Right renal pelvis (tissue), 4 donors: ENCODE results near the gene AHDC1. TPM values are rescaled to one million over a fixed set of nuclear protein-coding genes. Genes with fewer than 3 reads are reported as not detected.
"Not testable (repeated sequence)": the region's sequence is repeated elsewhere in the genome, so short reads cannot be mapped to it uniquely, and the experiment has no call there.

Experiments
- DNase-seq, 4 donors: peaks; one replicate each; pipeline ENCODE4 v3.0.0-alpha.2; 2013; ENCODE audit warnings: low read depth in 4 of 4, low spot score in 3 of 4, missing footprints in 1 of 4
- polyA plus RNA-seq, 4 donors: library from polyadenylated mRNA; unstranded; fragments of 120-200 nt; gene quantifications; one replicate each; pipeline ENCODE4 v1.2.1, GENCODE V29; 2013; ENCODE audit not compliant: insufficient read length in 4 of 4

Gene AHDC1
- polyA plus RNA-seq, 4 donors: 39.4 to 51.5 (median 46.8) TPM

DNA sequence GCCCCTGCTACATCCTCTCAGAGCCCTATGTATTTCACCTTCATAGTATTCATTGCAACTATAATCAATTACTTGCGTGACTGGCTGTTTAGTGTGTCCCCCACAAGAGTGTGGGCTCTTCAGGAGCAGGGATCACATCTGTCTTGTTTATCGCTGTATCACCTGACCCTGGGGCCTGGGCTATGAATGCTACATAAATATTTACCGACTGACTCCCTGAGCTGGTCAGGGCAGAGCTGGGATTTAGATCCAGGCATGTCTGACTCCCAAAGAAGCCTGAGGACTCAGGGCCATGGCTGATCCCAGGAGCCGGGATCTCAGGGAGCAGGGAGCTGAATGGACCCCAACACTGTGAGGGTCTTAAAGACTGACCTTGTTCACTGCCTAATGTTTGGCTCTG lies 49.7 kb downstream of the AHDC1 start:
- no peak for DNase-seq

DNA sequence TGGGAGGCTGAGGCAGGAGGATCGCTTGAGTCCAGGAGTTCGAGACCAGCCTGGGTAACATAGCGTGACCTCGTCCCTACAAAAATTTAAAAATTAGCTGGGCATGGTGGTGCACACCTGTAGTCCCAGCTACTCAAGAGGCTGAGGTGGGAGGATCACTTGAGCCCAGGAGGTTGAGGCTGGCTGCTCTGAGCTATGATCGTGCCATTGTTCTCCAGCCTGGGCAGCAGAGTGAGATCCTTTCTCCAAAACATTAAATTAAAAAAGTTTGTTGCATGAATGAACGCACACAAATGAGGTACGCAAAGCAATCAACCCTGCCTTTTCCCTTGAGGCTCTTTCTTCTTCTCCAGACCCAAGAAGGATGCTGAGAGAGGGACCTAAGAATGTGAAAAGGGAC lies 50.1 kb downstream of the AHDC1 start:
- DNase-seq: not testable (repeated sequence)

DNA sequence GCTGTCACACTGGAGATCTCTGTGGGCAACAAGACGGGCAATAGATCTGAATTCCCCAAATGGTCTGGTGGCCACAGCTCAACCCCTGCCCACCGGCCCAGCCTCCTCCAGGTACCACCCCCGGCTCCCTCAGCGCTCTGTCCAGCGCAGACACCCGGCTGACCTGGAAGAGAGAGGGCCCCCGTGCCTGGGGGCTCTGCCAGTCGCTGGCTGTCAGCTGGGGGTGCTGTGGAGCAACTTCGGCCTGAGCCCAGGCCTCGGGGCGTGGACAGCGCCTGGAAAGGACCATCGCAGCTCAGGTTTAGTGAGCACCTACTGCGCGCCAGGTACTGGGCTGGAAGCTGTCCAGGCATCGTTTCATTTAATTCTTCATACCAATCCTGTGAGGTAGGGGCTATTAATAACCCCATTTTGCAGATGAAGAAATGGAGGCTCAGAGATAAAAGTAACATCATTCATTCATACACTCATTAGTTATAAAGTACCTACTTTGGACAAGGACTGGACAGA lies 51.0 kb downstream of the AHDC1 start:
- DNase-seq: no peak

DNA sequence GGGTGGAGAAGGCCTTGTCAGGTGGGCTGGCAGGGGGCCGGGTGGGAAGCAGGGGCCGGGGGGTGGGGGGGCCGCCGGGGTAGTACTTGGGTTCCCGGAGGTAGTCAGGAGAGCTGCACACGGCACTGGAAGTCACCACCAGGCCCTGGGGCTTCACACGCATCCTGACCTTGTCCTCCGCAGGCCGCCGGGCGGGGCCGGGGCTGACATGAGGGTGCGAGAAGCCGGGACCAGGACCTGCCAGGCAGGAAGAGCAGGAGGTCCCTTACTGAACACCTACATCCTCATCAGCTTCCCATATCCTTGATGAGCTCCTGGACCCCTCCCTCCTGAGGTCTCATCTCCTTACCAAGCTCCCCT lies 52.0 kb downstream of the AHDC1 start:
- DNase-seq: no peak

DNA sequence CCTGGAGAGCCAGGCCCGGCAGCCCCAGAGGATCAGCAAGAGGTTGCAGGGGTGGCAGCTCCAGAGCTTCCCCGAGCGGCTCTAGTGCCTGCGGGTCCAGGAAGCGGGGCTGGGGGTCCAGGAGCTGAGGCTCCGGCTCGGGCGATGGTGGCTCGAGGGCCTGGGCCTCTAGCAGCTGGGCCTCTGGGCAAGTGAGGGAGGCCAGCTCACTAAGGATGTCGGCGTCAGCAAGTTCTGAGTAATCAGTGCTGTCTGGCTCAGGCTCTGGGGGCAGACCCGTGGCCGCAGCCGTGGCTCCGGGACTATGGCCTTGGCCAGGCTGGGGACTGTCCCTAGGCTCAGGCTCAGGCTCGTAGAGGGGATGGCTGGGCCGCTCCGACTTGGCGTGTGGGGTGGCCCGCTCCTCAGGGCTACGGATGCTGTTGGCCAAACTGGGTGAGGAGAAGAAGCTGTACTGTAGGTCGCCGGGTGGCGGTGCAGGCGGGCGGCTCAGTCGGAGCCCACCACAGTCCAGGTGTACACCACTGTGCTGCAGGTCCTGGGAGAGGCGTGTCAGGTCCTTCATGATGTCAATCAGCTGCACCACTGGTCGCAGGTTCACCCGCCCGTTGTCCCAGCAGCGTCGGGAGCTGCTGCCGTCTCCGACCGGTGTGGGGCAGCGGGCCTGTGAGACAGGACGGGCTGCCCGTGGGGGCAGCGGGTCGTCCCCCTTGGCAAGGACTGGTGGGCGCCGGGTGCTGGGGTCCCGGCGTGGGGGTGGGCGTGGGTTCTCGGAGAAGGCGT lies 52.6 kb downstream of the AHDC1 start:
- DNase-seq: no peak

DNA sequence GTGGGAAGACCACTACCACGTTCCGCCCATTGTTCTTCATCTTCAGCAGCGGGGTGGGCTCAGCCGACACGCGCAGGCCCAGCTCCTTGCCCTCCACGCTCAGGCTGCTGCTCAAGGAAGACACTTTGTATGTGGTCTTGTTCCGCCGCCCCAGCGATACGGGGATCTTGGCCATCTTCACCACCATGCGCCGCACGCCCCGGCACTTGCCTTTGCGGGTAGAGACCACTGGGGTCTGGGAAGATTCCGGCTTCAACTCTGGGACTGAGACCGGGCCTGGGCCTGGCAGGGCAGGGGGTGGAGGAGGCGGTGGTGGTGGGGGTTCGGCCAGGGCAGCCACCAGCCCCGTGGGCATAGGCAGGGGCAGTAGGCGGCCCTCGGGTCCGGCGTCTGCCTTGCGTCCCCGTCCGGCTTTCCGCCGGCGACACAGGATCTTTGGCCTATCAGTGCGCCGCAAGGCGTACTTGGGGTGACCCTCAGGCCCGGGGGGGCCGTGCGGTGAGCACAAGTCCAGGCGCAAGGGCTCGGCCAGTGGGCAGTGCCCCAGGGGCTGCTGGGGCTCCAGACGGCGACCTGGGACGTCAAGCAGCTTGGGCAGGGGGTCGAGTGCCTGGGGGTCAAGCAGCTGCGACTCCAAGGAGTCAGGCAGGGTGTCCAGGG lies 53.3 kb downstream of the AHDC1 start:
- no peak for DNase-seq

DNA sequence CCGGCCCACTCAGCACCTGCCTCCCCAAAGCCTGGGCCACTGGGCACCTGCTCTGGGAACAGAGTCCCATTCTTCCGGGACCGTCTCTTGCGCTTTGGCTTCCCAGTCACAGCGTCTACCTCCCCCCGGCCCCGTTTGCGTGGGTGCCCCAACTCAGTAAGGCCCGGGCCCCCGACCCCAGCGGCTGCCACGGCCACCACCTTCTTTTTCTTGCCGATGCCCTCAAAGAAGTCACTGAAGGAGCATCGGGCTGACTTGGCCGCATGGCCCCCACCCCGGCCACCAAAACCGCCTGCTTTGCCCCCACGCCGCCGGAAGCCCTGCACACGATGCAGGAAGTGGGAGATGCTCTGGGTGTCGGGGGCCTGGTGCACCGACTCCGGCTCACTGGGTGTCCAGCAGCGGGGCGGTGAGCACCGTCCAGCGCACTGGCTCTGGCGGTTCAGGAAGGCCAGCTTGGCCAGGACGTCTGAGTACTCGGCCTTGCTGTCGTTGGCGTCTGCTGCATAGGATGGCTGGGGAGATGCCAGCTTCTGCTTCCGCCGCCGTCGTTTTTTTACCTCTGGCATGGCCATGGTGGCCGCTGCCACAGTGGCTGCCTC lies 54.0 kb downstream of the AHDC1 start:
- DNase-seq: no peak

DNA sequence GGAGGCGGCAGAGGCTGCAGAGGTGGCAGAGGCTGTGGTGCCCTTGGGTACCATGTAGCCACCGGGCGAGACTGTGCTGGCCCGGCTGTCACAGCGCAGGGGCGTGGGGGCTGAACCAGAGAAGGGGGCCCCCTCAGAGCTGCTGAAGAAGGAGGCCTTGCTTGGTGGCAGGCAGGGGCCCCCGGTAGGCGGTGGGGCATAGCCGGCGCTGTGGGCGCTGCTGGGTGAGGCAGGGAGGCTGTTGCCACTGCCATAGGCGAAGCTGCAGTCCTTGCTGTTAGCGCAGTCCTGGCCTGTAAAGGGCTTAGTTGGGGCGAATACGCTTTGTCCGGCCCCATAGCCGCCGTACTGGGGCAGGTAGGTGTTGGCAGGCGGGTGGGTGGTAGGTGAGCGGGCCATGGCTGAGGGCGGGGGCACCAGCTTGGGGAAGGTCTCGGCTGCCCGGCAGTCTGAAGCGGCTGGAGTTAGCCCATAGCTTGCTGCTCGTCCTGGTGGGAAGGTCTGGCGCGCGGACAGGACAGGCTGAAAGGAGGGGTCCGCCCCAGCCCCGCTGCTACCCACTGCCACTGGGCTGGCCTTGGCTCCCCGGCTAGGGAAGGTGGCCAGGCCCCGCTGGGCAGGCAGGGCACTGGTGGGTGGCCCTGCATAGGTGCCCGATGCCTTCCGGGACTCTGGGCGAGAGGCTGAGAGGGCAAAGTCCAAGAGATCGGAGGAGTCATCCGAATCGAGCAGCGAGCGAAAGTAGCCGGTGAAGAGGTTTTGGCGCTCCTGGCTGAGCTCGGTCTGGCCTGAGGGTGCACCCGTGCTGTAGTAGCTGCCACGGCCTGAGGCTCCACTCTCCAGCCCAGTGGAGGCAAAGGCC lies 54.9 kb downstream of the AHDC1 start:
- DNase-seq: no peak

DNA sequence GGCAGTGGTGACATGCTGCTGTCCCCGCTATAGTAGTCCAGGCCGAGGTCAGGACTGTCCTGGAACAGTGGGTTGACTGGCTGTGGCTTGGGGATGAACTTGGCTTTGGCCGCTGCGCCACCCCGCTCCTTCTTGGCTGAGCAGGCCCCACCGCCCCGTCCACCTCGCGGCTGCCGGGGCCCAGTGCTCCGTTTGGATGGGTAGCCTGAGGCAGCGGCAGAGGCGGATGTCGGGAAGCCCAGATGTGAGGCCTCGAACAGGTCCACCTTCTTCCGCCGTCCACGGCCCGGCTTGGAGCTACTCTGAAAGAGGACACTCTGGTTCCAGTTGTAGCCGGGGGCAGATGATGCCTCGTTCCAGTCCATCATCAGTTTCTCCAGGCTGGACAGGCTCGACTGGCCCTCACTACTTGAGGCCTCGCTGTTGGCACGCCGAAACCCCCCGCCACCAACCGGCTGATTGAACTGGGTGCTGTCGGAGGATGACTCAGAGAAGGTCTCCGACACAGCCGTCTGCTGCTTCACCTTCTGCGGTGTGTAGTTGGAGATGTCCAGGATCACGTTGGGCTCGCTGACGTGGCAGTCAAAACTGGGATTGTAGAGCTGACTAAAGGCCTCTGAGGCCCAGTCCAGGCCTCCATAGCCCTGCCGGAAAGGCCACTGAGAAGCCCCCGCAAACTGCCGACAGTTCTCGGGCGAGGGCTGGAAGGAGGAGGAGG lies 55.6 kb downstream of the AHDC1 start:
- DNase-seq: no peak

DNA sequence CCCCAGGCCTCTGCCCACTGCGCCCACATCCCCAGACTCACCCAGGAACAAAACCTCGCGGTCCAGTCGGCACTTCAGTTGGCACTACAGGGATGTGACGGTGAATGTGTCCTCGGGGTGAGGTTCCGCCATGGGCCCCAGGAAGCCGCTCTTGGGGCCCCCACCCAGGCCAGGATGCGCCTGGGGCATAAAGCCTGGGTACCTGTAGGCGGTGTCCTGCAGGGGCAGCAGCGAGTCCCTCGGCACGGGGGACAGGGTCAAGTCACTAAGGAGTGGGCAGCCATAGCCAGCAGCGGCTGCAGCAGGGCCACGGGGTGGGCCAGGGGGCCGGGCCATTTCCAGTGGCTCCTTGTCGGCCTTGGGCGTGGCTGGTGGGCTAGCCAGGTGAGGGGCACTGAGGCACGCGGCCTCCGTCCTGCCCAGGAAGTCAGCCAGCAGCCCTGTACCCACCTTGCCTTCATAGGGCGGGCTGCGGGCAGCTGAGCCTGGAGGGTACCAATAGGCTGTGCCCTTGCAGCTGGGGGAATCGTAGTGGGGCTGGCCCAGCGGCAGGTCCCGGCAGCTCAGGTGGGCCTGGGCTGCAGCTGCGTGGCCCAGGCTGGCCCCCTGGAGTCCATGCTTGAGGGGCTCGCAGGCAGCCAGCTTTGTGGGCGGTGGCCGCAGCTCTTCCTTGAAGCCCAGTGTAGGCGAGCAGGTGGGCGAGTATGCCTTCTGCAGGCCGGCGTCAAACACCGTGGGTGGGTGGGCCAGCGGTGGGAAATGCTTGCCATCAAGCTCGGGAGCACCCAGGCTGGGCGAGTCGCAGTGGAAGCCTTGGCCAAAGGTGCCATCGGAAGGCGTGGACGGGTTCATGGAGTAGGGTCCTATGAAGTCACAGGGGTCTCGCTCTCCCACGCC lies 56.5 kb downstream of the AHDC1 start:
- DNase-seq: no peak

DNA sequence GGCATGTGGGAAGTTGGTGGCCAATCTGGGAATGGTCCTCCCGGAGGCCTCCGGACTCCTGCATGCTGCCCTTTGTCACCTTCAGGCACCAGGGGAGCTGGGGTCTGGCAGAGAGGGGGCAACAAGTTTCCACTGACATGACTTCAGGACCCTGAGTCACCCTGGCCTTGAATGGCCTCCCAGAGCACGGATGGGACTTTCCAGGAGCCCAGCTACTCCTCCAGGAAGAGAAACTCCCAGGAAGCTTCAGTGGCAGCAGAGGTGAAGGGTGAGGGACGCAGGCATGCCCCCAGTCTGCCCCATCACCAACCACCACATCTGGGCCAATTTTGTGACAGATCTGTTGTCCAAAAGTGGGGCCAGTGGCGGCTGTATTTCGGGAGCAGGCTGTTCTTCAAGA lies 58.1 kb downstream of the AHDC1 start:
- DNase-seq: no peak

DNA sequence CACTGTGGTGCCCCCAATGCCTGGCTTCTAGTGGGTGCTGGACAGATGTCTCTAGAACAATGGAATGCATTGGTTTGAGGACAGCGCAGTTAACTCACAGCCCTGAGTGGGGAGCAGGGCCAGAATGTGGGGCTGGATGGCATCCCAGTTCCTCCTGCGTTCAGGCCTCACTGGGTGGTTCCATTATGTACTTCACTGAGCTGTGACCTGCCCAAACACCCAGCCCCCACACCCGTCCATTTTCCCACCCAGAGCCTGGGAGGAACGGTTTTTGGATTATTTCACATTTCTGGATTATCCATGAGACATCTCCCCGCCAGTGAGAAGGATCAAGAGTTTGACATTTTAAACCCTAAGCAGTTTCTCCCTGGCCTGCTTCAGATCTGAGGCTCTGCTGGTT lies 58.7 kb downstream of the AHDC1 start:
- no peak for DNase-seq

DNA sequence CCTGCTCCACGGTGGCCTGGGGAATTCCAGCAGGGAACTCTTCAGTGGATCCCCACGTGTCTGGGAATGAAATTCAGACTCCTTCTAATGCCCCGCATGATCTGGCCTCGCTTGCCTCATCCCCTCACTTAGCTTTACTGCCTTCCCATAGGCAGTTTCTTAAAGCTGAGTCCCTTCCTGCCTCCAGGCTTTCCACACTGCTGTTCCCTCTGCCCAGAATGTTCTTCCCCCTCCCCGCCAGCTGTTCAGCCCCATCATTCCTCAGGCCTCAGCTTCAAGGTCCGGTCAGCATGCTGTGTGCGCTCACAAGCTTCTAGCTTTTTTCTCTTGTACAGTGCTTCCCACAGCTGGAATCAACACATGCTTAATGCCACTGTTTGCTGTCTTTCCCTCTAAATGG lies 59.1 kb downstream of the AHDC1 start:
- DNase-seq: no peak

DNA sequence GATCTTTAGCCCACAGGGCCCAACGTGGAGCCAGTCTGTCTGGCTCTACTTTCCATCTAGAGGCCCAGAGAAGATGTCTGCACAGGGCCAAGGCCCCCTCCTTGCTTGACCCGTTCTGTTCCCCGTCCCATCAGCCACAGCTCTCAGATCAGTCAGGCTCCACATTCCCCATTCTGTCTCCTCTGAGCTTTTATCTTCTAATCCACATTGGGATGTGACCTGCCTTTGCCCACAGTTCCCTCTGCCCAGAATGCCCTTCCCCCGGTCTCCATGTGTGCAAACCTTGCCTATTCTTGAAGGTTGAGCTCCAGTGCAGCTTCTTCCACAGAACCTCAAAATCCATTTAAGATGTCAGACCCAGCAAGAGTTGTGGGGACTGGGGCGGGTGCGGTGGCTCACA lies 60.7 kb downstream of the AHDC1 start:
- DNase-seq: no peak

DNA sequence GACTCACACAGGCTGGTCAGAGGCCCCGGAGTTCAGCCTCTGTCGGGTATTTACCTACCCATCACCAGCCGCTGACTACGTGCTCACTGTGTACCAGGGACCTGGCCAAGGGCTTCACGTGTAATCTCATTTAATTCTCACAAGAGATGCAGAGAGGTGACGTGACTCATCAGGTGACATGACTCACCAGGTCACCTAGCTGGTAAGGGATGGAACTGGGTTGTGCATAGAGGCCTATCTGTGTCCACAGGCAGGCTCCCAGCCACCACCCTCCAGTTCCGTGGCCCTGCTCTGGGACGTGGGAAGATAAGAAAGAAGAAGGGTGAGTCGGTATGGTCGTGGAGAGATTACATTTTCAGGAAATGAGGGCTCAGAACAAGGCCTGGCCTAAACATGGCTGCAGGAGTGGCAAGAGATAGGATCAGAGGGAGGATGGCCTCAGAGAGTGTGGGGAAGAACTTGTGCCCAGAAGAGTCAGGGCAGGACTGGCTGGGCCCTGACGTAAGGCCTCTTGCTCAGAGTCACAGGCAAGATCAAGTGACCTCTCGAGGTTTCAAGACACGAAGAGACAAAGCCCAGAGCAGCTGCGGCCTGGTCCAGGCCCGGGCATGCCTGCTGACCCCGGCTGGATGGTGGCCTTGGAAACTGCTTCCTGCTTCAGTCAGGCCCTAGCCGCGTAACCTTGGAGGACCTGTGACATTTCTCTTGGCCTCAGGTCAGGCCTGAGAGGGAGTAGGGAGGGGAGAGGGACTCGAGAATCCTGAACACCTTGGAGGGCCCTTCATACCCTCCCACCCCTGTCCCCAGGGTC lies 61.3 kb downstream of the AHDC1 start:
- DNase-seq: no peak

DNA sequence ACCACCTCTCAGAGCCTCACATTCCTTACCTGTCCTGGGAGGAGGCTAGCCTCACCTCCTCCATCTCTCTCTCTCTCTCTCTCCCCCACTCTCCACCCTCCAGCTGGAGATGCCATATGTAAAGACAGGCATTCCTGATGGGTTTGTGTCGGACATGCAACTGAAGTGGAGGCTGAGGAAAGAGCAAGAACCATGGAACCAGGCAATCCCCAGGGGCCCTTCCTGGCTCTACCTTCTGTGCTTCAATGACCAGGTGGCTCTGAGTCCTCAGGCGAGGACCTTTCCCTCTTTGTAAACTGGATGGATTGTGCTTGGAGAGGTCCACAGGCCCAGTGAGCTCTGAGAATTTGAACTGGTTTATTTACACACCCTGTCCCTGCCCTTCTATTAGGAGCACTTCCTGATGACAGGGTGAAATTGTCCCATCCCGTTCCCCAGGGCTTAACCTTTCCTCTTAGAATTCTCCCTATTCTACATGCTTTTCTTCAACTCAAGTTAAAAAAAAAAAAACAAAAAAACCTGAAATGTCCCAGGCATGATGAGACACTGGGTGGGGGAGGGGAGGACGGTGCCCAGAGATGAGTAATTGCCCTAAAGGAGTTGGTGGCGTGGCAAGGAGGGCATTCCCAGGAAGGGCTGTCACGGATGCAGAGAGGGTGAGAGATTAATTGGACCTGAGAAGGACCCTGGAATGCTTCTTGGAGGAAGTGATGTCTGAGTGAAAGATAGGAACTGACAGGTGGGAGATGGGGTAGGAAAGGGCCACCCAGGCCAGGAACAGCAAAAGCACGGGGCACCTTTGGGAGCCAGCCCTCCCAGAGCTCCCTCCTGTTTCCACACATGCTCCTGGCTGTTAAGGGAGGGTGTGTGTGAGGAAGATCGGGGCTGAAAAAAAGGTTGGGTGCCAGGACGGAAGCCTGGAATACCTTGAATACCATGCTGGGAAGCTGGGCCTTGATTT lies 63.8 kb downstream of the AHDC1 start:
- DNase-seq: no peak

DNA sequence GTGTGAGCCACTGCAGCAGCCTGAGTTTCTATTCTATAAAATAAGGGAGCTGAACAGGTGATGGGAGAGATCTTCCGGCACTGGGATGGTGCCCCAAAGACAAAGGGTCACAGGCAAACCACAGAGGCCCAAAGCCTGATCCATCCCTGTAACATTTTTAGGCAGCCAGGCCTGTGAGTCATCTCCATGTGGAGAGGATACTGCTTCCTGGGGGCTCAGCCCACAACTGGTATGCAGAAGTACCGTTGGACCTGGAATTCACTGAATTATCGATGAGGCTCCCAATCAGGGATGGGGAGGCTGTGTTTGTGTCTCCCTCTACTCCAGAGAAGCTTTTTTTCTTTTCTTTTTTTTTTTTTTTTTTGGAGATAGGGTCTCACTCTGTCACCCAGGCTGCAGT lies 65.2 kb downstream of the AHDC1 start:
- no peak for DNase-seq
